ENCODE measurements around the gene EFEMP1. TPM values are rescaled to one million over a fixed set of nuclear protein-coding genes. Genes with fewer than 3 reads are reported as not detected.

The EFEMP1 gene
- polyA plus RNA-seq, 1 experiment = 1,148 TPM

DNA sequence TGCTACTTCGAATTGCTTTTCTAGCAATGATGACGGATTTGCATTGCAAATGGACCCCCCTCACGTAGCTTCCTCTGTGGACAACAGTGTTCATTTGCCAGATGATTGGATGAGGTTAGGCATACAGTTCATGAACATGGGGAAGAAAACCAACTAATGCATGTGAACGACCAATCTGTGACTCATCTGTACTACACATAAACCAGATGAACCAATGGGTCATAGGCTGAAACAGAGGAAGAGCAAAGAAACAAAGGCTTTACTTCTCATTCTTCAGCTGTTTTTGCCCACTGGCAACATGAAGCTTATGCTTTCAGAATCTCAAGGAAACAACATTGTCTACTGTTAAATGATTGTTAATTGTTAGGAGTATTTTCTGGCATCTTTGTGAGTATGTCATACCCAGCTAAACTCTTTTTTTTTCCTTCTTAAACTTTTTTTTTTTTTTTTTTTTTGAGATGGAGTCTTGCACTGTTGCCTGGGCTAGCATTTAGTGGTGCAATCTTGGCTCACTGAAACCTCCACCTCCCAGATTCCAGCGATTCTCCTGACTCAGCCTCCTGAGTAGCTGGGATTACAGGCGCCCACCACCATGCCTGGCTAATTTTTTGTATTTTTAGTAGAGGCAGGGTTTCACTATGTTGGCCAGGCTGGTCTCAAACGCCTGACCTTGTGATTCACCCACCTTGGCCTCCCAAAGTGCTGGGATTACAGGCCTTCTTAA, 35.5 kb downstream of the EFEMP1 start:
- Histone ChIP-seq H3K4me3 (ENCODE audit: low read depth, low read length) (no peak overlapping the region), H3K27me3 (ENCODE audit: control insufficient read depth, insufficient read depth, low read length) (no peaks in the 10 kb centered on the region), H3K36me3 (ENCODE audit: control insufficient read depth, insufficient read depth, low read length) (no peaks in the 10 kb centered on the region)
- no peak for DNase-seq (ENCODE audit: low read depth)
- CTCF ChIA-PET = interaction anchor here (0.6 kb wide), 1 partner anchor 13 kb away, joined by 6 read pairs; no protein-coding TSS in a partner anchor
- POLR2A ChIA-PET = interaction anchor here (0.6 to 0.7 kb wide), 2 partner anchors 12 to 656 kb away, joined by 3 to 10 read pairs; partner anchors contain the start of genes CLHC1 and RPS27A
- no peak for TF ChIP-seq CTCF (IDR thresholded peaks at IDR 0.05; ENCODE audit: insufficient read depth, low read depth, low read length)

DNA sequence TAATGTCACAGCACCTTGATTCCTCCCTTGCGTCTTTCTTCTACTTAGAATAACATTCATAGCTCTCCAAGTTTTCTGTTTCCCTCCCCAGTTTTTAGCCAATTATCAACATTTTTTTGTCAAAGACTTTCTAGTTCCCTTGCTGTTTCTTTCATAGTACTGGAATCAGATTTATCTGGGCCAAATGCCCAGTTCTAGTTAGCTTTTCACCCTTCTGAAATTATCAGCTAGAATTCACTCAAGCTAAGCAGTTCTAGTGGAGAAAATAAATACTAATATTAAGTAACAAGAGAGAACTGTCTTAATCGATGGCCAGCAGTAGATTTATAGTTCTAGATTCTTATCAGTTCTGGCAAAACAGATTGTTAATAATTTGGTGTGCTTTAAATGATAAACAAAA, 36.2 kb downstream of the EFEMP1 start:
- ChIA-PET POLR2A (interaction anchor here (0.6 to 0.7 kb wide), 2 partner anchors 13 to 655 kb away, joined by 3 to 10 read pairs; partner anchors contain the start of genes CLHC1 and RPS27A), CTCF (interaction anchor here (1.0 kb wide), 1 partner anchor 46 kb away, joined by 3 read pairs; no protein-coding TSS in a partner anchor)
- no peaks in the 10 kb centered on the region for H3K27me3 ChIP-seq (ENCODE audit: control insufficient read depth, insufficient read depth, low read length)
- no peak for DNase-seq (ENCODE audit: low read depth)
- TF ChIP-seq CTCF (IDR thresholded peaks at IDR 0.05; ENCODE audit: insufficient read depth, low read depth, low read length) = no peak
- no peak overlapping the region for H3K4me3 ChIP-seq (ENCODE audit: low read depth, low read length)
- H3K36me3 ChIP-seq (ENCODE audit: control insufficient read depth, insufficient read depth, low read length) = no peaks in the 10 kb centered on the region

DNA sequence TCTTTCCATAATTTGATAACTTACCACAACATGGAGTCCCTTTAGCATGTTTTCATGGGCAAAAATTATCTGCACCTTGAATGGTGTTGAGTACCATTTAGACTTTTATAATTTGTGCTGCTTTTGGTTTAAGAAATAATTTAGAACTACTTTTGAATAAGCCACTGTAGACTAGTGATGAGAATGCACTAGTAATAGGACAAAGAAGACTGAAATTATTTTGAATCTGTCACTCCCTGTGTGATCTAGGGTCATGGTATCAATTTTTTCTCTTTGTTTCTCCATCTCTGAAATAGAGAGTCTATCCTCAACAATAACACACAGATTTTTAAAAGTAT, 37.7 kb downstream of the EFEMP1 start:
- TF ChIP-seq CTCF (IDR thresholded peaks at IDR 0.05; ENCODE audit: insufficient read depth, low read depth, low read length) = no peak
- ChIA-PET CTCF (interaction anchor here (2.0 kb wide), 1 partner anchor 75 kb away, joined by 7 read pairs; no protein-coding TSS in a partner anchor), POLR2A (no interaction called here)
- no peak for DNase-seq (ENCODE audit: low read depth)
- H3K27me3 ChIP-seq (ENCODE audit: control insufficient read depth, insufficient read depth, low read length) = no peaks in the 10 kb centered on the region
- no peak overlapping the region for H3K4me3 ChIP-seq (ENCODE audit: low read depth, low read length)
- peaks cover 4% of the 10 kb centered on the region for H3K36me3 ChIP-seq (ENCODE audit: control insufficient read depth, insufficient read depth, low read length)

- DNase-seq (ENCODE audit: low read depth) = peak; percentile 62
- Histone ChIP-seq H3K4me3 (ENCODE audit: low read depth, low read length) (no peak overlapping the region), H3K36me3 (ENCODE audit: control insufficient read depth, insufficient read depth, low read length) (peaks cover 6% of the 10 kb centered on the region), H3K27me3 (ENCODE audit: control insufficient read depth, insufficient read depth, low read length) (no peaks in the 10 kb centered on the region)
- POLR2A ChIA-PET = no interaction called here
- CTCF ChIA-PET = interaction anchor here (1.3 to 2.0 kb wide), 2 partner anchors 11 to 76 kb away, joined by 3 to 7 read pairs; no protein-coding TSS in a partner anchor
- TF ChIP-seq CTCF (IDR thresholded peaks at IDR 0.05; ENCODE audit: insufficient read depth, low read depth, low read length) = no peak
Observed at GRCh38 chr2:55885127-55885943, 38.2 kb downstream of the EFEMP1 start.

- no peak for DNase-seq (ENCODE audit: low read depth)
- H3K4me3 ChIP-seq (ENCODE audit: low read depth, low read length) = no peak overlapping the region
- POLR2A ChIA-PET = no interaction called here
- no peaks in the 10 kb centered on the region for H3K27me3 ChIP-seq (ENCODE audit: control insufficient read depth, insufficient read depth, low read length)
- peaks cover 8% of the 10 kb centered on the region for H3K36me3 ChIP-seq (ENCODE audit: control insufficient read depth, insufficient read depth, low read length)
- no peak for TF ChIP-seq CTCF (IDR thresholded peaks at IDR 0.05; ENCODE audit: insufficient read depth, low read depth, low read length)
- CTCF ChIA-PET = interaction anchor here (2.0 kb wide), 1 partner anchor 78 kb away, joined by 7 read pairs; no protein-coding TSS in a partner anchor
Observed at GRCh38 chr2:55883829-55884228, 39.8 kb downstream of the EFEMP1 start.

All from BJ (cell line).